ENCODE measurements around the gene PADI4.

Gene PADI4

DNA sequence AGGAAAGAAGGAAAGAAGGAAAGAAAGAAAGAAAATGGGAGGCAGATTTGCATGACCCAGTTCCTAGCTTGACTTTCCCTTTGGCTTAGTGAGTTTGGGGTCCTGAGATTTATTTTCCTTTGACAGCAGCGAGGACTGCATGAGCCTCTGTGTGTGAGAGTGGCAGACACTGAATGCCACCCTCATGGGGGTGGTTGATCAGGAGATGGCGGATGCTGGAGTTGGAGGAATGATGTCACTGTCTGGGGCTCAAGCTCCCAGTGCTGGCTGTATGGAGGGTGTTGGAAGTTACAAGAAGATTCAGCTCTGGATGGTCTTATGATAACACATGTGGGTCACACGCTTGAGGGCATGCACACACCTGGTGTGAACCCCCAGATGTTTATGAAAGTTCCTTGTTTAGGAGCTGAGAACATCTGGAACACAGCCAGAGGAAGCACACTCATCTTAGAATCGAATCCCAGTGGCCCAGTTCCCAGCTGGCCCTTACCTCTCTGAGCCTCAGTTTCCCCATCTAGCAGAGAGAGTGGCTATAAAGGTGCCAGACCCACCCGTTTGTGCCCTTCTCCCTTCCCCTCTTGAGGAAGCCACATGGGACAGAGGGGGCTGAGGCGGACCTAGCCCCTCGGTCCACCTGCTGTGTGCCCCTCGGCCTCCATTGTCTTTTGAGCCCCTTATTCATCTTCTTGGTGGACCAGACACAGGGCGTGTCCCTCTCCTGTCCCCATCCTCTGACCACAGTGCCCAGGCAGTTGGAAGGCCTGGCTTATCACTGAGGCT lies 5.7 kb downstream of the PADI4 start:
- peaks cover 47% of the 10 kb centered on the region for H3K36me3 ChIP-seq
- peaks cover 77 to 86% of the 10 kb centered on the region in 2 experiments for H3K4me1 ChIP-seq (ENCODE audit: control insufficient read depth in 1 of 2, insufficient read depth in 1 of 2, low read depth in 1 of 2, low read length in 1 of 2)
- peak overlapping the region; percentile 73 for H3K27ac ChIP-seq
- no peaks in the 10 kb centered on the region for H3K9me3 ChIP-seq
- no peaks in the 10 kb centered on the region for H3K27me3 ChIP-seq
- no peak overlapping the region for H3K4me3 ChIP-seq (ENCODE audit: low read depth in 1 of 2, low read length in 1 of 2)
- TF ChIP-seq, protein P1, sequence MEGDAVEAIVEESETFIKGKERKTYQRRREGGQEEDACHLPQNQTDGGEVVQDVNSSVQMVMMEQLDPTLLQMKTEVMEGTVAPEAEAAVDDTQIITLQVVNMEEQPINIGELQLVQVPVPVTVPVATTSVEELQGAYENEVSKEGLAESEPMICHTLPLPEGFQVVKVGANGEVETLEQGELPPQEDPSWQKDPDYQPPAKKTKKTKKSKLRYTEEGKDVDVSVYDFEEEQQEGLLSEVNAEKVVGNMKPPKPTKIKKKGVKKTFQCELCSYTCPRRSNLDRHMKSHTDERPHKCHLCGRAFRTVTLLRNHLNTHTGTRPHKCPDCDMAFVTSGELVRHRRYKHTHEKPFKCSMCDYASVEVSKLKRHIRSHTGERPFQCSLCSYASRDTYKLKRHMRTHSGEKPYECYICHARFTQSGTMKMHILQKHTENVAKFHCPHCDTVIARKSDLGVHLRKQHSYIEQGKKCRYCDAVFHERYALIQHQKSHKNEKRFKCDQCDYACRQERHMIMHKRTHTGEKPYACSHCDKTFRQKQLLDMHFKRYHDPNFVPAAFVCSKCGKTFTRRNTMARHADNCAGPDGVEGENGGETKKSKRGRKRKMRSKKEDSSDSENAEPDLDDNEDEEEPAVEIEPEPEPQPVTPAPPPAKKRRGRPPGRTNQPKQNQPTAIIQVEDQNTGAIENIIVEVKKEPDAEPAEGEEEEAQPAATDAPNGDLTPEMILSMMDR (IDR thresholded peaks at IDR 0.05): no peak

DNA sequence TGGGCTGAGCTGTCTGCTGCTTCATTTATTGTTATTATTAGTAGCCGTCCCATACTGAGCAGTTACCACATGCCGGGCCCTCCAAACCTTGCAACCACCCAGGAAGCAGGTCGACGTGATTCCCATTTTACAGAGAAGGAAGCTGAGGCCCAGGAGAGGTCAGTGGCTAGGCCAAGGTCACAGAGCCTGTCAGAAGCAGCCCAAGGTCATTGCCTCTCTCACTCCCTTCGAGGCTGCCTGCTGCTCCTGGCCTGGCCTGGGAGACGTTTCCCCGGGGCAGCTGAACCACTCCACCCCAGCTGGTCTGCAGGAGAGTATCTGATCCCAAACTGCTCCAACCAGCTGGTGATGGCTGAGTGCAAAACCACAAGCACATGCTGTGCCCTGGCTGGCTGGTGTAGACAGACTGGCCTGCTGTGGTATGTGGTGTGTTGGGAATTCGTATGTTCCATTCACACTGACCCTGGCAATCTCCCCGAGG lies 6.5 kb downstream of the PADI4 start:
- TF ChIP-seq, protein P1 (IDR thresholded peaks at IDR 0.05): no peak
- peaks cover 69 to 88% of the 10 kb centered on the region in 2 experiments for H3K4me1 ChIP-seq (ENCODE audit: control insufficient read depth in 1 of 2, insufficient read depth in 1 of 2, low read depth in 1 of 2, low read length in 1 of 2)
- H3K4me3 ChIP-seq (ENCODE audit: low read depth in 1 of 2, low read length in 1 of 2): no peak overlapping the region
- H3K9me3 ChIP-seq: no peaks in the 10 kb centered on the region
- H3K27ac ChIP-seq: peak overlapping the region; percentile 73
- no peaks in the 10 kb centered on the region for H3K27me3 ChIP-seq
- H3K36me3 ChIP-seq: peaks cover 56% of the 10 kb centered on the region

DNA sequence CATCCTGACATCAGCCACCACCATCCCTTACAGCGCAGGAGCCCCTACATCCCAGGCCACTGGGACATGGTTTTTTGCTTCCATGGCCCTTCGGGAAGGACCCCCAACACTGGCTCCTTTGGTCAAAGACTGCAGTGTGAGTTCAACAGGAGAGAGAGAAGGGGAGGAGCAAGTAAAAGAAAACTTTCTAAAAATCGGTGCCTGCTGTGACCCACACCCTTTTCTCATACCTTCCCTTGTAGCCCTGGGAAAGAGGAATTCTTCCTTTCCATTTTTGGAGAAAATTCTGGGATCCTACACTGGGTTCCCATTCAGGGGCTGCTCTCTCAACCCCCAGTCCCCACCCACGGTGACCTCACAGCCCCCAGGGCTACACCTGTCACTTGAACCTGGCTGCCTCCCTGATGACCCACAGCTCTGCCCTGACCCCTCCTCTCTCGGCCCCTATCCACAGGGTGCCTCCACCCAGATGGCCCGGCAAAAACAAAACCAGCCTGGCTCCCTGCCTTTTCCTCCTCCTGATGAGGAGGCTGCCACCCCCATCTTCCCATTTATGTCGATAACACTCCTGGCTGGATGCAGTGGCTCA lies 7.6 kb downstream of the PADI4 start:
- Histone ChIP-seq H3K27me3 (no peaks in the 10 kb centered on the region), H3K9me3 (no peaks in the 10 kb centered on the region), H3K36me3 (peaks cover 67% of the 10 kb centered on the region), H3K4me3 (ENCODE audit: low read depth in 1 of 2, low read length in 1 of 2) (no peak overlapping the region), H3K4me1 (ENCODE audit: control insufficient read depth in 1 of 2, insufficient read depth in 1 of 2, low read depth in 1 of 2, low read length in 1 of 2) (peaks cover 63 to 88% of the 10 kb centered on the region in 2 experiments), H3K27ac (peak overlapping the region; percentile 73)
- TF ChIP-seq, protein P1 (IDR thresholded peaks at IDR 0.05): no peak

DNA sequence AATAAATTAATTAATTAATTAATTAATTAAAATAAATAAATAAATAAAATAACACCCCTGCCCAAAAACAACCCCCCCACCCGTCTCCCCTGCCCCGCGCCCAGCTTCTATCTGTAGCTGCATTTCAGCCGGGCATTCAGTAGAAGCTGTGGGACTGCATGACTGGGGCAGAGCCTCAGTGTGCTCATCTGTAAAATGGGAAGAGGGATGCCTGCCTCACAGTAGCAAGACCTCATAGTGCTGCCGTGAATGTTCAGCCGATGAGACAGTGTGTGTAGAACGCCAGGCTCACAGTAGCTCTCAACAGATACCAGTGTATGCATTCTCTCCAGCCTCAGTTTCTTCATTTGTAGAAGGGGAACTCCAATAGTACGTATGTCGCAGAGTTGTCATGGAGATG lies 8.7 kb downstream of the PADI4 start:
- TF ChIP-seq, protein P1 (IDR thresholded peaks at IDR 0.05): no peak
- Histone ChIP-seq H3K4me3 (ENCODE audit: low read depth in 1 of 2, low read length in 1 of 2) (no peak overlapping the region), H3K4me1 (ENCODE audit: control insufficient read depth in 1 of 2, insufficient read depth in 1 of 2, low read depth in 1 of 2, low read length in 1 of 2) (peaks cover 63 to 88% of the 10 kb centered on the region in 2 experiments), H3K27me3 (no peaks in the 10 kb centered on the region), H3K9me3 (no peaks in the 10 kb centered on the region), H3K36me3 (peaks cover 77% of the 10 kb centered on the region), H3K27ac (peak overlapping the region; percentile 77)

DNA sequence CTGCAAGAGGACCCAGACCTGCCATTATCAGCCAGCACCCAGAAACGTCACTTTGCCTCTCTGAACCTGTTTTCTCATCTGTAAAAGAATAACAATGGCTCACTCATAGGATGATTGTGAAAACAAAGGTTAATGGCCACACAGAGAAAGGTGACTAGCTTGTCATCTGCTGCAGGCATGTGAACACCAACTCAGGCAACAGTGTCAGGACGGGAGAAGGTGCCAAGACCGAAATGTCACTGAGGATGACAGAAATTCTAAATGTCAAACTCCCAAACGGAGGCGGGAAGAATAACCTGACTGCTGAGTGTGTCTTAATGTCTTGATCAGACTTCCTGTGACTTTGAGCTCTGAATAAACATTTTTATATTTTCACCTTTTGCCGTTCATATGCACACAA lies 10.3 kb downstream of the PADI4 start:
- H3K4me1 ChIP-seq (ENCODE audit: control insufficient read depth in 1 of 2, insufficient read depth in 1 of 2, low read depth in 1 of 2, low read length in 1 of 2): peaks cover 61 to 89% of the 10 kb centered on the region in 2 experiments
- TF ChIP-seq, protein P1 (IDR thresholded peaks at IDR 0.05): no peak
- H3K36me3 ChIP-seq: peaks cover 87% of the 10 kb centered on the region
- no peaks in the 10 kb centered on the region for H3K9me3 ChIP-seq
- no peaks in the 10 kb centered on the region for H3K27me3 ChIP-seq
- H3K27ac ChIP-seq: peak overlapping the region; percentile 77
- no peak overlapping the region for H3K4me3 ChIP-seq (ENCODE audit: low read depth in 1 of 2, low read length in 1 of 2)
